ENCODE data around the gene RRM2. TPM values are rescaled to one million over a fixed set of nuclear protein-coding genes. Genes with fewer than 3 reads are reported as not detected.
A peak's percentile ranks its signal among the peaks of the same experiment; 100 is the strongest.

Gene RRM2
- total RNA-seq, 1 experiment from 2014 or later: 163 TPM

- H4K8ac ChIP-seq (replicated peaks; ENCODE audit: insufficient read length, low read depth, low read length): no peak overlapping the region
- no peak overlapping the region for H2AFZ ChIP-seq (ENCODE audit: low read length)
- TF ChIP-seq, protein P1, sequence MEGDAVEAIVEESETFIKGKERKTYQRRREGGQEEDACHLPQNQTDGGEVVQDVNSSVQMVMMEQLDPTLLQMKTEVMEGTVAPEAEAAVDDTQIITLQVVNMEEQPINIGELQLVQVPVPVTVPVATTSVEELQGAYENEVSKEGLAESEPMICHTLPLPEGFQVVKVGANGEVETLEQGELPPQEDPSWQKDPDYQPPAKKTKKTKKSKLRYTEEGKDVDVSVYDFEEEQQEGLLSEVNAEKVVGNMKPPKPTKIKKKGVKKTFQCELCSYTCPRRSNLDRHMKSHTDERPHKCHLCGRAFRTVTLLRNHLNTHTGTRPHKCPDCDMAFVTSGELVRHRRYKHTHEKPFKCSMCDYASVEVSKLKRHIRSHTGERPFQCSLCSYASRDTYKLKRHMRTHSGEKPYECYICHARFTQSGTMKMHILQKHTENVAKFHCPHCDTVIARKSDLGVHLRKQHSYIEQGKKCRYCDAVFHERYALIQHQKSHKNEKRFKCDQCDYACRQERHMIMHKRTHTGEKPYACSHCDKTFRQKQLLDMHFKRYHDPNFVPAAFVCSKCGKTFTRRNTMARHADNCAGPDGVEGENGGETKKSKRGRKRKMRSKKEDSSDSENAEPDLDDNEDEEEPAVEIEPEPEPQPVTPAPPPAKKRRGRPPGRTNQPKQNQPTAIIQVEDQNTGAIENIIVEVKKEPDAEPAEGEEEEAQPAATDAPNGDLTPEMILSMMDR (conservative IDR thresholded peaks at IDR 0.05): no peak
- no peak overlapping the region for H3K4me2 ChIP-seq (ENCODE audit: insufficient read depth, insufficient read length, low read length)
- no peak overlapping the region for H3K27ac ChIP-seq (ENCODE audit: insufficient read length, low read depth, low read length)
- H2BK20ac ChIP-seq (ENCODE audit: low read depth, low read length, poor library complexity, severe bottlenecking): no peak overlapping the region
- no peak overlapping the region for H4K5ac ChIP-seq (ENCODE audit: insufficient read length, low read depth, low read length)
- H3K4me1 ChIP-seq (ENCODE audit: insufficient read depth, low read length): no peaks in the 10 kb centered on the region; the same call in 1 of the 2 replicates
- Mint-ChIP-seq H3K36me3 (ENCODE audit: insufficient read depth in 1 of 3, low read depth in 3 of 3) (peaks cover 0 to 18% (median 4%) of the 10 kb centered on the region in 3 experiments; a peak in 4 of 7 replicates), H3K27me3 (ENCODE audit: low read depth) (no peaks in the 10 kb centered on the region), H3K27ac (peak overlapping the region; percentile 55 to 80 (median 60); a peak in 6 of 7 replicates), H3K4me3 (no peak overlapping the region; a peak in 1 of 5 replicates), H3K4me1 (peaks cover 9 to 23% of the 10 kb centered on the region in 2 experiments), H3K9me3 (no peaks in the 10 kb centered on the region)
- no peaks in the 10 kb centered on the region for H3K79me2 ChIP-seq (ENCODE audit: insufficient read depth, low read length)
- no peak overlapping the region for H2BK120ac ChIP-seq (ENCODE audit: low read depth, low read length, poor library complexity, severe bottlenecking)
- H3K14ac ChIP-seq (ENCODE audit: insufficient read depth, low read length): no peak overlapping the region
- no peaks in the 10 kb centered on the region for H3K23me2 ChIP-seq (ENCODE audit: insufficient read length, low read depth, low read length, poor library complexity, severe bottlenecking)
- H3K18ac ChIP-seq (ENCODE audit: insufficient read length, low read depth, low read length): no peak overlapping the region
- no peak overlapping the region for H3K56ac ChIP-seq (ENCODE audit: insufficient read length, low read depth, low read length)
- H3K4ac ChIP-seq (ENCODE audit: low read depth, low read length): no peak overlapping the region
- H4K20me1 ChIP-seq (ENCODE audit: control insufficient read depth, insufficient read depth, insufficient read length): peaks cover 2% of the 10 kb centered on the region
- no peak overlapping the region for H2AK5ac ChIP-seq (ENCODE audit: insufficient read length, low read length)
- no peak for DNase-seq
- H3T11ph ChIP-seq (ENCODE audit: low read length): no peak overlapping the region
- H3K23ac ChIP-seq (ENCODE audit: insufficient read length, low read depth, low read length): no peak overlapping the region
- no peaks in the 10 kb centered on the region for H3K27me3 ChIP-seq (ENCODE audit: insufficient read depth, low read length)
- H2BK12ac ChIP-seq (ENCODE audit: insufficient read length, low read depth, low read length): no peak overlapping the region
- no CpG with 5 or more reads among the region's 11 CpGs for WGBS (ENCODE audit: extremely low coverage, insufficient read length, low lambda C conversion rate)
- H2BK5ac ChIP-seq (ENCODE audit: insufficient read length, low read length): no peak overlapping the region
- H3K9me3 ChIP-seq (ENCODE audit: control insufficient read depth, low read depth, low read length): no peaks in the 10 kb centered on the region
- H3K9ac ChIP-seq (ENCODE audit: extremely low read depth, insufficient read length, low read length): no peak overlapping the region
- H3K79me1 ChIP-seq (ENCODE audit: insufficient read depth, low read depth, low read length, poor library complexity, severe bottlenecking): no peaks in the 10 kb centered on the region
- H2BK15ac ChIP-seq (ENCODE audit: low read depth, low read length): no peak overlapping the region
- H4K91ac ChIP-seq (ENCODE audit: insufficient read length, low read depth, low read length): no peak overlapping the region
Measured at GRCh38 chr2:10159581-10160131, 37.1 kb downstream of the RRM2 start.
